K562 (cell line): ENCODE results near the gene PLD6. TPM values are rescaled to one million over a fixed set of nuclear protein-coding genes. Genes with fewer than 3 reads are reported as not detected.

Experiments used
- ATAC-seq: fragments of 200-7000 bp; cut with Tn5 transposase; 3 replicates; pipeline ENCODE4 v1.9.1; 2020; ENCODE audit warnings: moderate library complexity
- BruUV-seq: library from RNA; stranded (reverse); fragments of 400-500 nt; replicated peaks from 2 replicates; lab custom pipeline; 2021; lab: Mats Ljungman, UMichigan
- CTCF ChIA-PET: fragments of 300-600 bp; formaldehyde crosslinking; extraction: SDS; loops from one replicate; lab custom pipeline; 2021; ENCODE audit warnings: low intra/inter-chr PET ratio; lab: Yijun Ruan, JAX
- POLR2A ChIA-PET: fragments of 300-600, 350-650 bp; sonication (Branson Sonifier 250); formaldehyde crosslinking; extraction: SDS; loops from one replicate; lab custom pipeline; 2021; ENCODE audit warnings: antibody characterized with exemption, inconsistent platforms; lab: Yijun Ruan, JAX
- DNase-seq, 4 experiments: peaks; one replicate each; pipeline versions ENCODE4 v3.0.0 to v3.0.0-alpha.2; 2011 to 2018; ENCODE audit warnings: low spot score in 3 of 4, mixed read lengths in 3 of 4; ENCODE audit errors: extremely low read depth in 1 of 4
- FAIRE-seq: peaks from 2 replicates; lab custom pipeline; 2011; peaks lifted over from hg19 to GRCh38; lab: Jason Lieb, UNC
- H2AFZ ChIP-seq: 2 replicates; pipeline ENCODE4 v1.6.0; 2011; ENCODE audit warnings: low read depth, low read length, control low read depth, inconsistent platforms
- H3K27ac ChIP-seq: fragments of 200-600 bp; 3 replicates; pipeline ENCODE4 v1.8.0; 2011; ENCODE audit warnings: low read depth, mild to moderate bottlenecking, control low read depth, inconsistent platforms, low read length, moderate library complexity, mixed read lengths; ENCODE audit errors: extremely low read depth
- H3K27me3 ChIP-seq, 2 experiments: fragments of 300-600 bp in 1 of 2; 2 replicates in 1 of 2; 3 replicates in 1 of 2; pipeline versions ENCODE4 v1.6.0 to v1.8.0; 2011; ENCODE audit warnings: inconsistent platforms in 2 of 2, low read length in 2 of 2, mild to moderate bottlenecking in 1 of 2, mixed read lengths in 1 of 2, moderate library complexity in 1 of 2; ENCODE audit not compliant: control insufficient read depth in 2 of 2, insufficient read depth in 2 of 2
- H3K36me3 ChIP-seq: fragments of 300-600 bp; 3 replicates; pipeline ENCODE4 v1.8.0; 2011; ENCODE audit warnings: mild to moderate bottlenecking, low read length, inconsistent platforms; ENCODE audit not compliant: control insufficient read depth, insufficient read depth
- H3K4me1 ChIP-seq, 2 experiments: fragments of 200-600 bp in 1 of 2; replicated peaks in 1 of 2; 2 replicates in 1 of 2; 3 replicates in 1 of 2; pipeline versions ENCODE4 v1.5.1 to v1.8.0; 2011; ENCODE audit warnings: inconsistent platforms in 2 of 2, low read length in 2 of 2, mild to moderate bottlenecking in 1 of 2, mixed read lengths in 1 of 2, moderate library complexity in 1 of 2; ENCODE audit not compliant: control insufficient read depth in 2 of 2, insufficient read depth in 2 of 2
- H3K4me2 ChIP-seq: 2 replicates; pipeline ENCODE4 v1.6.1; 2011; ENCODE audit warnings: low read length, control low read depth, inconsistent platforms, mixed read lengths; ENCODE audit not compliant: insufficient read depth
- H3K4me3 ChIP-seq: fragments of 200-600 bp; sonication (generic), shearing (Covaris generic); 2 replicates; pipeline ENCODE4 v1.5.1; 2016; ENCODE audit warnings: control low read depth, inconsistent platforms
- H3K79me2 ChIP-seq: fragments of 200-600 bp; 3 replicates; pipeline ENCODE4 v1.8.0; 2011; ENCODE audit warnings: low read length, inconsistent platforms; ENCODE audit not compliant: control insufficient read depth, insufficient read depth
- H3K9ac ChIP-seq, 2 experiments: 2 replicates each; pipeline versions ENCODE4 v1.6.0 to v1.6.1; 2011; ENCODE audit warnings: low read depth in 2 of 2, low read length in 2 of 2, control low read depth in 1 of 2, inconsistent platforms in 1 of 2, mild to moderate bottlenecking in 1 of 2, mixed read lengths in 1 of 2; ENCODE audit not compliant: insufficient read depth in 1 of 2
- H3K9me1 ChIP-seq: one replicate; pipeline ENCODE4 v1.6.0; 2011; ENCODE audit warnings: inconsistent platforms, mild to moderate bottlenecking, low read length, moderate library complexity; ENCODE audit not compliant: control insufficient read depth, insufficient read depth
- H3K9me3 ChIP-seq: replicated peaks from 2 replicates; pipeline ENCODE4 v1.5.1; 2011; ENCODE audit warnings: low read depth, low read length, inconsistent platforms; ENCODE audit not compliant: control insufficient read depth, insufficient read depth
- H4K20me1 ChIP-seq: replicated peaks from 2 replicates; pipeline ENCODE4 v1.6.1; 2011; ENCODE audit warnings: low read length, inconsistent platforms, mixed read lengths; ENCODE audit not compliant: control insufficient read depth, insufficient read depth
- BRCA1 ChIP-seq, 2 experiments: fragments of 450-650 bp in 1 of 2; sonication (generic) in 1 of 2; formaldehyde crosslinking in 1 of 2; IDR thresholded peaks; 2 replicates each; pipeline versions ENCODE4 v1.5.0 to v1.6.1; 2017 to 2020; ENCODE audit warnings: mild to moderate bottlenecking in 1 of 2, missing genetic modification reagents in 1 of 2
- CCNT2 ChIP-seq: IDR thresholded peaks from 2 replicates; pipeline ENCODE4 v1.6.1; 2011; ENCODE audit warnings: borderline replicate concordance, low read depth, mild to moderate bottlenecking, moderate library complexity, mixed read lengths, low read length; ENCODE audit not compliant: insufficient read length; ENCODE audit errors: extremely low read depth
- CEBPB ChIP-seq: fragments of 450-650 bp; IDR thresholded peaks from 2 replicates; pipeline ENCODE4 v1.6.1; 2016; ENCODE audit warnings: missing genetic modification characterization, missing compliant biosample characterization
- CREM ChIP-seq: IDR thresholded peaks from 2 replicates; pipeline ENCODE4 v1.6.1; 2014; ENCODE audit warnings: antibody characterized with exemption, low read depth
- FOXK1 ChIP-seq: sonication (generic); formaldehyde crosslinking; IDR thresholded peaks from 2 replicates; pipeline ENCODE4 v1.8.0; 2022; ENCODE audit warnings: missing genetic modification reagents, mild to moderate bottlenecking, borderline replicate concordance
- GTF2A2 ChIP-seq: IDR thresholded peaks from 2 replicates; pipeline ENCODE4 v1.6.1; 2016; ENCODE audit warnings: mild to moderate bottlenecking, missing genetic modification characterization, missing compliant biosample characterization
- GTF2E2 ChIP-seq: fragments of 200-800 bp; sonication (Bioruptor generic); IDR thresholded peaks from 2 replicates; pipeline ENCODE4 v1.6.1; 2016; ENCODE audit warnings: missing genetic modification characterization, missing compliant biosample characterization
- MAFK ChIP-seq: IDR thresholded peaks from 2 replicates; pipeline ENCODE4 v1.6.1; 2011; ENCODE audit warnings: low read length, improper control_type of control experiment
- MEF2A ChIP-seq: IDR thresholded peaks from 2 replicates; pipeline ENCODE4 v1.6.1; 2011; ENCODE audit warnings: low read depth, mild to moderate bottlenecking, low read length, moderate library complexity; ENCODE audit not compliant: control insufficient read depth
- MNT ChIP-seq, 2 experiments: fragments of 450-650 bp; conservative IDR thresholded peaks; 2 replicates each; pipeline ENCODE4 v1.6.1; 2017; ENCODE audit warnings: mild to moderate bottlenecking in 2 of 2, moderate library complexity in 2 of 2
- NCOA6 ChIP-seq: fragments of 450-650 bp; IDR thresholded peaks from 2 replicates; pipeline ENCODE4 v1.6.1; 2017; ENCODE audit warnings: mild to moderate bottlenecking
- OTX1 ChIP-seq: fragments of 450-650 bp; formaldehyde crosslinking; IDR thresholded peaks from 2 replicates; pipeline ENCODE4 v1.4.0; 2022; ENCODE audit warnings: mild to moderate bottlenecking
- RBFOX2 ChIP-seq: fragments of 200-400 bp; formaldehyde crosslinking; IDR thresholded peaks from 2 replicates; pipeline ENCODE4 v1.6.1; 2017; ENCODE audit warnings: low read depth, mild to moderate bottlenecking, low read length, moderate library complexity
- SAP30 ChIP-seq: fragments of 200-600 bp; sonication (generic); IDR thresholded peaks from 2 replicates; pipeline ENCODE4 v1.6.1; 2012; ENCODE audit warnings: borderline replicate concordance, low read depth, mild to moderate bottlenecking, moderate library complexity, low read length, control low read depth, inconsistent platforms; ENCODE audit not compliant: insufficient read depth, poor library complexity, severe bottlenecking
- TRIM24 ChIP-seq, 2 experiments: fragments of 450-650 bp; IDR thresholded peaks; 2 replicates each; pipeline ENCODE4 v1.6.1; 2016
- USF2 ChIP-seq: sonication (generic); formaldehyde crosslinking; IDR thresholded peaks from 2 replicates; pipeline ENCODE4 v1.5.0; 2020; ENCODE audit warnings: missing genetic modification reagents
- XRCC3 ChIP-seq: fragments of 450-650 bp; IDR thresholded peaks from 2 replicates; pipeline ENCODE4 v1.6.1; 2017; ENCODE audit warnings: mild to moderate bottlenecking, moderate library complexity
- ZNF143 ChIP-seq: sonication (generic); formaldehyde crosslinking; IDR thresholded peaks from 2 replicates; pipeline ENCODE4 v1.9.0; 2022; ENCODE audit warnings: mild to moderate bottlenecking, missing genetic modification reagents
- ZNF584 ChIP-seq: fragments of 200-800 bp; sonication (Bioruptor generic); IDR thresholded peaks from 2 replicates; pipeline ENCODE4 v1.6.1; 2016; ENCODE audit warnings: low read depth, mild to moderate bottlenecking, missing genetic modification characterization, missing compliant biosample characterization
- WGBS: fragments of 100-300 bp; shearing (Covaris generic); methylation state at CpG from one replicate; pipeline ENCODE4 v1.1.6; 2016; ENCODE audit warnings: low coverage, mixed read lengths; ENCODE audit not compliant: insufficient coverage; ENCODE audit errors: missing lambda C conversion rate; 5-methylcytosine and 5-hydroxymethylcytosine counted together
- in situ Hi-C: fragments of 300-500 bp; cut with MboI; formaldehyde crosslinking; loops from 4 replicates; pipeline ENCODE4 v1.15.0; 2018; ENCODE audit warnings: inconsistent platforms, mixed read lengths
- intact Hi-C: fragments of 100-400 bp; cut with micrococcal nuclease; formaldehyde crosslinking; loops from 2 replicates; pipeline ENCODE4 v1.14.2; 2022
- polyA plus RNA-seq, 8 experiments: library from polyadenylated mRNA; depleted of rRNA in 4 of 8; stranded (reverse) in 5 of 8; unstranded in 3 of 8; fragments of >200 nt; fragmentation: Nextera tagmentation in 2 of 8; fragmentation: Illumina TruSeq in 1 of 8; extraction: Ambion mirVana in 2 of 8; extraction: Trizol in 1 of 8; gene quantifications; 2 replicates each; pipeline versions ENCODE4 v1.2.1 to v1.2.3, GENCODE V29; 2011 to 2014; ENCODE audit warnings: inconsistent platforms in 1 of 8, missing spikeins in 1 of 8
- total RNA-seq, 7 experiments: library from RNA; depleted of rRNA in 6 of 7; stranded (reverse); fragments of >200 nt in 6 of 7; fragmentation: Illumina TruSeq in 2 of 7; extraction: Trizol in 2 of 7; gene quantifications; 2 replicates each; pipeline versions ENCODE4 v1.2.1 to v1.2.3, GENCODE V29; 2011 to 2021; ENCODE audit warnings: low replicate concordance in 1 of 7

Gene PLD6
- total and polyA plus RNA-seq, 9 of the 15 experiments (the other 6 are each of a cell fraction or from before 2014, with no cell fraction given), result 3.6 to 15.6 (median 10.0) TPM

- BruUV-seq, result no TSS peak
- H3K4me2 ChIP-seq, result no peak overlapping the region
Measured at GRCh38 chr17:17191346-17191792, 14.8 kb downstream of the PLD6 start.

More at GRCh38 chr17:17191346-17191792, 14.8 kb downstream of the PLD6 start:
- DNase-seq, result no peak
- no peaks in the 10 kb centered on the region for H3K9me3 ChIP-seq
- no peak overlapping the region; a peak in 1 of 4 replicates for H3K9ac ChIP-seq
- no peak overlapping the region for H2AFZ ChIP-seq
- H3K4me3 ChIP-seq, result no peak overlapping the region
- 61% methylated on average over 3 of the region's 11 CpGs for WGBS
- POLR2A ChIA-PET, result interaction anchor here (0.6 to 1.1 kb wide), 2 partner anchors 10 to 12 kb away, joined by 3 to 5 read pairs; no protein-coding TSS in a partner anchor
- H3K79me2 ChIP-seq, result no peaks in the 10 kb centered on the region
- H3K27ac ChIP-seq, result no peak overlapping the region
- CTCF ChIA-PET, result no interaction called here
- no peaks in the 10 kb centered on the region for H3K27me3 ChIP-seq
- H3K9me1 ChIP-seq, result no peaks in the 10 kb centered on the region
- no peaks in the 10 kb centered on the region for H4K20me1 ChIP-seq
- no peak for ATAC-seq
- TF ChIP-seq TRIM24 (IDR thresholded peaks at IDR 0.05), result no peak
- no peak for TF ChIP-seq CREM
- no peak for TF ChIP-seq USF2 (CRISPR knock-in tag)
- TF ChIP-seq SAP30, result no peak
- no peak for TF ChIP-seq ZNF584 (CRISPR knock-in tag)
- no peak for TF ChIP-seq MEF2A
- TF ChIP-seq GTF2A2 (tag), result no peak
- no peak for TF ChIP-seq MAFK
- no peak for TF ChIP-seq FOXK1 (CRISPR knock-in tag)
- TF ChIP-seq GTF2E2 (tag), result no peak
- no peak for TF ChIP-seq MNT (conservative IDR thresholded peaks at IDR 0.05)
- TF ChIP-seq CEBPB, result no peak
- TF ChIP-seq ZNF143 (CRISPR knock-in tag), result no peak
- no peak for TF ChIP-seq BRCA1 (IDR thresholded peaks at IDR 0.05)
- no peak for TF ChIP-seq BRCA1 (CRISPR knock-in tag; IDR thresholded peaks at IDR 0.05)
- TF ChIP-seq XRCC3, result no peak
- no peak for TF ChIP-seq RBFOX2
- no peak for TF ChIP-seq OTX1 (CRISPR knock-in tag)
- no peak for TF ChIP-seq NCOA6
- TF ChIP-seq CCNT2, result no peak
- peaks cover 0 to 3% of the 10 kb centered on the region in 2 experiments; a peak in 2 of 5 replicates for H3K4me1 ChIP-seq
- no peaks in the 10 kb centered on the region for H3K36me3 ChIP-seq
- in situ Hi-C loops (no loop called here), intact Hi-C loops (no loop called here)
- FAIRE-seq, result no peak
